MCF 10A (cell line): ENCODE measurements around the gene SEMA3E. TPM values are rescaled to one million over a fixed set of nuclear protein-coding genes. Genes with fewer than 3 reads are reported as not detected.

Experiments
- BruUV-seq: library from RNA; stranded (reverse); fragments of 400-500 nt; replicated peaks from 2 replicates; lab custom pipeline; 2021; lab: Mats Ljungman, UMichigan
- CTCF ChIA-PET: fragments of 300-600 bp; sonication (Branson Sonifier 250); formaldehyde crosslinking; extraction: SDS; loops from one replicate; lab custom pipeline; 2021; ENCODE audit warnings: antibody characterized with exemption, inconsistent platforms; lab: Yijun Ruan, JAX
- POLR2A ChIA-PET: fragments of 300-600, 350-650 bp; sonication (Branson Sonifier 250); formaldehyde crosslinking; extraction: SDS; loops from one replicate; lab custom pipeline; 2020; ENCODE audit warnings: antibody characterized with exemption, inconsistent platforms; lab: Yijun Ruan, JAX
- DNase-seq: peaks from one replicate; pipeline ENCODE4 v3.0.0-alpha.2; 2018; ENCODE audit not compliant: unreplicated experiment
- H3K27ac Mint-ChIP-seq: one replicate; pipeline ENCODE4 v1.8.0; 2022; ENCODE audit warnings: mild to moderate bottlenecking, low read depth, mixed read lengths; ENCODE audit not compliant: unreplicated experiment
- H3K27me3 Mint-ChIP-seq: one replicate; pipeline ENCODE4 v1.8.0; 2022; ENCODE audit warnings: mixed read lengths; ENCODE audit not compliant: insufficient read depth, unreplicated experiment
- H3K36me3 Mint-ChIP-seq: one replicate; pipeline ENCODE4 v1.8.0; 2022; ENCODE audit warnings: mild to moderate bottlenecking, moderate library complexity, mixed read lengths; ENCODE audit not compliant: insufficient read depth, unreplicated experiment
- H3K4me1 Mint-ChIP-seq: one replicate; pipeline ENCODE4 v1.8.0; 2022; ENCODE audit warnings: mixed read lengths; ENCODE audit not compliant: insufficient read depth, unreplicated experiment
- H3K4me3 Mint-ChIP-seq: one replicate; pipeline ENCODE4 v1.8.0; 2022; ENCODE audit warnings: mild to moderate bottlenecking, moderate library complexity, mixed read lengths; ENCODE audit not compliant: unreplicated experiment
- H3K9me3 Mint-ChIP-seq: one replicate; pipeline ENCODE4 v1.8.0; 2022; ENCODE audit warnings: mixed read lengths; ENCODE audit not compliant: unreplicated experiment
- CTCF ChIP-seq: fragments of 200-600 bp; IDR thresholded peaks from one replicate; pipeline ENCODE4 v1.8.0; 2022; ENCODE audit warnings: antibody characterized with exemption, mild to moderate bottlenecking; ENCODE audit not compliant: unreplicated experiment
- intact Hi-C: fragments of 100-400 bp; cut with micrococcal nuclease; formaldehyde crosslinking; loops from 2 replicates; pipeline ENCODE4 v1.14.1; 2022
- total RNA-seq: library from RNA; stranded (reverse); gene quantifications from 2 replicates; pipeline ENCODE4 v1.2.3, GENCODE V29; 2022

SEMA3E gene
- total RNA-seq, 1 experiment from 2014 or later = 0.51 TPM

GRCh38 chr7:83429493-83429892 lies 219.4 kb downstream of the SEMA3E start:
- no peaks in the 10 kb centered on the region for H3K4me1 Mint-ChIP-seq
- BruUV-seq = no TSS peak
- CTCF ChIA-PET = interaction anchor here (0.6 to 1.3 kb wide), 4 partner anchors 15 to 224 kb away, joined by 3 to 4 read pairs (median 3); no protein-coding TSS in a partner anchor
- POLR2A ChIA-PET = interaction anchor here (0.7 kb wide), 1 partner anchor 57 kb away, joined by 3 read pairs; no protein-coding TSS in a partner anchor
- no peak for TF ChIP-seq CTCF
- H3K4me3 Mint-ChIP-seq = no peak overlapping the region
- peaks cover 54% of the 10 kb centered on the region for H3K27me3 Mint-ChIP-seq
- no peak overlapping the region for H3K27ac Mint-ChIP-seq
- no peak for DNase-seq
- H3K36me3 Mint-ChIP-seq = no peaks in the 10 kb centered on the region
- intact Hi-C loops = no loop called here
- no peaks in the 10 kb centered on the region for H3K9me3 Mint-ChIP-seq

GRCh38 chr7:83427884-83428283 lies 221.1 kb downstream of the SEMA3E start:
- no peaks in the 10 kb centered on the region for H3K36me3 Mint-ChIP-seq
- peaks cover 61% of the 10 kb centered on the region for H3K27me3 Mint-ChIP-seq
- H3K4me1 Mint-ChIP-seq = no peaks in the 10 kb centered on the region
- no peak overlapping the region for H3K27ac Mint-ChIP-seq
- no peak overlapping the region for H3K4me3 Mint-ChIP-seq
- POLR2A ChIA-PET = interaction anchor here (1.1 to 1.2 kb wide), 2 partner anchors 14 to 59 kb away, joined by 3 to 4 read pairs; no protein-coding TSS in a partner anchor
- no TSS peak for BruUV-seq
- no peaks in the 10 kb centered on the region for H3K9me3 Mint-ChIP-seq
- CTCF ChIA-PET = interaction anchor here (0.7 to 1.2 kb wide), 3 partner anchors 16 to 1066 kb away, joined by 3 to 5 read pairs (median 3); no protein-coding TSS in a partner anchor
- TF ChIP-seq CTCF = no peak
- intact Hi-C loops = no loop called here
- peak; percentile 27 for DNase-seq

- CTCF ChIA-PET = interaction anchor here (0.6 to 1.2 kb wide), 2 partner anchors 230 to 578 kb away, joined by 4 to 6 read pairs; no protein-coding TSS in a partner anchor
- H3K4me3 Mint-ChIP-seq = no peak overlapping the region
- no peaks in the 10 kb centered on the region for H3K36me3 Mint-ChIP-seq
- intact Hi-C loops = no loop called here
- no peak for DNase-seq
- no TSS peak for BruUV-seq
- H3K27me3 Mint-ChIP-seq = peaks cover 61% of the 10 kb centered on the region
- H3K27ac Mint-ChIP-seq = no peak overlapping the region
- POLR2A ChIA-PET = no interaction called here
- TF ChIP-seq CTCF = no peak
- H3K9me3 Mint-ChIP-seq = no peaks in the 10 kb centered on the region
- H3K4me1 Mint-ChIP-seq = no peaks in the 10 kb centered on the region
Observed at GRCh38 chr7:83426325-83426724, 222.6 kb downstream of the SEMA3E start.

GRCh38 chr7:83419013-83419412 lies 229.9 kb downstream of the SEMA3E start:
- POLR2A ChIA-PET = no interaction called here
- no peak overlapping the region for H3K27ac Mint-ChIP-seq
- H3K4me1 Mint-ChIP-seq = no peaks in the 10 kb centered on the region
- H3K4me3 Mint-ChIP-seq = no peak overlapping the region
- intact Hi-C loops = no loop called here
- BruUV-seq = no TSS peak
- H3K9me3 Mint-ChIP-seq = no peaks in the 10 kb centered on the region
- peaks cover 41% of the 10 kb centered on the region for H3K27me3 Mint-ChIP-seq
- H3K36me3 Mint-ChIP-seq = no peaks in the 10 kb centered on the region
- CTCF ChIA-PET = interaction anchor here (0.6 kb wide), 1 partner anchor 74 kb away, joined by 3 read pairs; no protein-coding TSS in a partner anchor
- DNase-seq = no peak
- no peak for TF ChIP-seq CTCF
